K562 (cell line): ENCODE results near the gene GOLGA6B. TPM values are rescaled to one million over a fixed set of nuclear protein-coding genes. Genes with fewer than 3 reads are reported as not detected.

Experiments
- CBX8 ChIP-seq: fragments of 200-600 bp; sonication (generic); IDR thresholded peaks from 2 replicates; pipeline ENCODE4 v1.6.1; 2012; ENCODE audit warnings: borderline replicate concordance, mixed run types, low read depth, mild to moderate bottlenecking, moderate library complexity, mixed read lengths, low read length, control low read depth, inconsistent platforms; ENCODE audit not compliant: poor library complexity, severe bottlenecking; ENCODE audit errors: extremely low read depth
- CREM ChIP-seq: IDR thresholded peaks from 2 replicates; pipeline ENCODE4 v1.6.1; 2014; ENCODE audit warnings: antibody characterized with exemption, low read depth
- ELF1 ChIP-seq: fragments of 200-800 bp; sonication (Bioruptor generic); IDR thresholded peaks from 2 replicates; pipeline ENCODE4 v1.6.1; 2016; ENCODE audit warnings: missing genetic modification characterization, missing compliant biosample characterization
- ETS2 ChIP-seq: IDR thresholded peaks from 2 replicates; pipeline ENCODE4 v1.6.1; 2016; ENCODE audit warnings: borderline replicate concordance, missing genetic modification characterization, mild to moderate bottlenecking, moderate library complexity, missing compliant biosample characterization; ENCODE audit not compliant: poor library complexity, severe bottlenecking
- FOXM1 ChIP-seq, 2 experiments: fragments of 450-650 bp in 1 of 2; sonication (generic) in 1 of 2; formaldehyde crosslinking in 1 of 2; IDR thresholded peaks; 2 replicates each; pipeline versions ENCODE4 v1.6.1 to v1.9.0; 2017 to 2022; ENCODE audit warnings: low read depth in 2 of 2, mild to moderate bottlenecking in 2 of 2, missing genetic modification reagents in 1 of 2, moderate library complexity in 1 of 2
- HDAC6 ChIP-seq: IDR thresholded peaks from 2 replicates; pipeline ENCODE4 v1.6.1; 2012; ENCODE audit warnings: low read depth, mild to moderate bottlenecking, control low read depth, inconsistent platforms, low read length, moderate library complexity
- MCM5 ChIP-seq: fragments of 450-650 bp; IDR thresholded peaks from 2 replicates; pipeline ENCODE4 v1.6.1; 2016; ENCODE audit warnings: low read depth
- RAD21 ChIP-seq, 2 experiments: fragments of 250-450 bp in 1 of 2; fragments of 450-650 bp in 1 of 2; sonication (Bioruptor Pico) in 1 of 2; formaldehyde crosslinking in 1 of 2; IDR thresholded peaks in 1 of 2; conservative IDR thresholded peaks in 1 of 2; 2 replicates each; pipeline versions ENCODE4 v1.4.0 to v1.8.0; 2020 to 2022; ENCODE audit warnings: mild to moderate bottlenecking in 2 of 2, moderate library complexity in 1 of 2
- TRIM25 ChIP-seq: fragments of 450-650 bp; IDR thresholded peaks from 2 replicates; pipeline ENCODE4 v1.7.0; 2016; ENCODE audit warnings: borderline replicate concordance
- VEZF1 ChIP-seq: fragments of 200-800 bp; sonication (Bioruptor generic); IDR thresholded peaks from 2 replicates; pipeline ENCODE4 v1.6.1; 2017; ENCODE audit warnings: missing genetic modification characterization, missing compliant biosample characterization
- XRCC4 ChIP-seq: IDR thresholded peaks from one replicate; pipeline ENCODE4 v1.6.1; 2011; ENCODE audit not compliant: insufficient read depth, insufficient read length; ENCODE audit errors: extremely low read depth
- ZKSCAN8 ChIP-seq: fragments of 200-800 bp; sonication (Bioruptor generic); IDR thresholded peaks from 2 replicates; pipeline ENCODE4 v1.6.1; 2016; ENCODE audit warnings: missing genetic modification characterization, missing compliant biosample characterization
- ZSCAN29 ChIP-seq: fragments of 450-650 bp; IDR thresholded peaks from 2 replicates; pipeline ENCODE4 v1.6.1; 2017
- polyA plus RNA-seq, 8 experiments: library from polyadenylated mRNA; depleted of rRNA in 4 of 8; stranded (reverse) in 5 of 8; unstranded in 3 of 8; fragments of >200 nt; fragmentation: Nextera tagmentation in 2 of 8; fragmentation: Illumina TruSeq in 1 of 8; extraction: Ambion mirVana in 2 of 8; extraction: Trizol in 1 of 8; gene quantifications; 2 replicates each; pipeline versions ENCODE4 v1.2.1 to v1.2.3, GENCODE V29; 2011 to 2014; ENCODE audit warnings: inconsistent platforms in 1 of 8, missing spikeins in 1 of 8
- total RNA-seq, 7 experiments: library from RNA; depleted of rRNA in 6 of 7; stranded (reverse); fragments of >200 nt in 6 of 7; fragmentation: Illumina TruSeq in 2 of 7; extraction: Trizol in 2 of 7; gene quantifications; 2 replicates each; pipeline versions ENCODE4 v1.2.1 to v1.2.3, GENCODE V29; 2011 to 2021; ENCODE audit warnings: low replicate concordance in 1 of 7
- TF ChIP-seq, protein P1 (sequence below): fragments of 450-650 bp; IDR thresholded peaks from 2 replicates; pipeline ENCODE4 v1.6.1; 2016; ENCODE audit warnings: low read depth

GOLGA6B gene
- total and polyA plus RNA-seq, 9 of the 15 experiments (the other 6 are each of a cell fraction or from before 2014, with no cell fraction given): not detected

- no peak for TF ChIP-seq FOXM1 (IDR thresholded peaks at IDR 0.05; ENCODE audit: low read depth)
- TF ChIP-seq FOXM1 (CRISPR knock-in tag; IDR thresholded peaks at IDR 0.05; ENCODE audit: low read depth): no peak
- TF ChIP-seq ZSCAN29: no peak
- TF ChIP-seq, protein P1, sequence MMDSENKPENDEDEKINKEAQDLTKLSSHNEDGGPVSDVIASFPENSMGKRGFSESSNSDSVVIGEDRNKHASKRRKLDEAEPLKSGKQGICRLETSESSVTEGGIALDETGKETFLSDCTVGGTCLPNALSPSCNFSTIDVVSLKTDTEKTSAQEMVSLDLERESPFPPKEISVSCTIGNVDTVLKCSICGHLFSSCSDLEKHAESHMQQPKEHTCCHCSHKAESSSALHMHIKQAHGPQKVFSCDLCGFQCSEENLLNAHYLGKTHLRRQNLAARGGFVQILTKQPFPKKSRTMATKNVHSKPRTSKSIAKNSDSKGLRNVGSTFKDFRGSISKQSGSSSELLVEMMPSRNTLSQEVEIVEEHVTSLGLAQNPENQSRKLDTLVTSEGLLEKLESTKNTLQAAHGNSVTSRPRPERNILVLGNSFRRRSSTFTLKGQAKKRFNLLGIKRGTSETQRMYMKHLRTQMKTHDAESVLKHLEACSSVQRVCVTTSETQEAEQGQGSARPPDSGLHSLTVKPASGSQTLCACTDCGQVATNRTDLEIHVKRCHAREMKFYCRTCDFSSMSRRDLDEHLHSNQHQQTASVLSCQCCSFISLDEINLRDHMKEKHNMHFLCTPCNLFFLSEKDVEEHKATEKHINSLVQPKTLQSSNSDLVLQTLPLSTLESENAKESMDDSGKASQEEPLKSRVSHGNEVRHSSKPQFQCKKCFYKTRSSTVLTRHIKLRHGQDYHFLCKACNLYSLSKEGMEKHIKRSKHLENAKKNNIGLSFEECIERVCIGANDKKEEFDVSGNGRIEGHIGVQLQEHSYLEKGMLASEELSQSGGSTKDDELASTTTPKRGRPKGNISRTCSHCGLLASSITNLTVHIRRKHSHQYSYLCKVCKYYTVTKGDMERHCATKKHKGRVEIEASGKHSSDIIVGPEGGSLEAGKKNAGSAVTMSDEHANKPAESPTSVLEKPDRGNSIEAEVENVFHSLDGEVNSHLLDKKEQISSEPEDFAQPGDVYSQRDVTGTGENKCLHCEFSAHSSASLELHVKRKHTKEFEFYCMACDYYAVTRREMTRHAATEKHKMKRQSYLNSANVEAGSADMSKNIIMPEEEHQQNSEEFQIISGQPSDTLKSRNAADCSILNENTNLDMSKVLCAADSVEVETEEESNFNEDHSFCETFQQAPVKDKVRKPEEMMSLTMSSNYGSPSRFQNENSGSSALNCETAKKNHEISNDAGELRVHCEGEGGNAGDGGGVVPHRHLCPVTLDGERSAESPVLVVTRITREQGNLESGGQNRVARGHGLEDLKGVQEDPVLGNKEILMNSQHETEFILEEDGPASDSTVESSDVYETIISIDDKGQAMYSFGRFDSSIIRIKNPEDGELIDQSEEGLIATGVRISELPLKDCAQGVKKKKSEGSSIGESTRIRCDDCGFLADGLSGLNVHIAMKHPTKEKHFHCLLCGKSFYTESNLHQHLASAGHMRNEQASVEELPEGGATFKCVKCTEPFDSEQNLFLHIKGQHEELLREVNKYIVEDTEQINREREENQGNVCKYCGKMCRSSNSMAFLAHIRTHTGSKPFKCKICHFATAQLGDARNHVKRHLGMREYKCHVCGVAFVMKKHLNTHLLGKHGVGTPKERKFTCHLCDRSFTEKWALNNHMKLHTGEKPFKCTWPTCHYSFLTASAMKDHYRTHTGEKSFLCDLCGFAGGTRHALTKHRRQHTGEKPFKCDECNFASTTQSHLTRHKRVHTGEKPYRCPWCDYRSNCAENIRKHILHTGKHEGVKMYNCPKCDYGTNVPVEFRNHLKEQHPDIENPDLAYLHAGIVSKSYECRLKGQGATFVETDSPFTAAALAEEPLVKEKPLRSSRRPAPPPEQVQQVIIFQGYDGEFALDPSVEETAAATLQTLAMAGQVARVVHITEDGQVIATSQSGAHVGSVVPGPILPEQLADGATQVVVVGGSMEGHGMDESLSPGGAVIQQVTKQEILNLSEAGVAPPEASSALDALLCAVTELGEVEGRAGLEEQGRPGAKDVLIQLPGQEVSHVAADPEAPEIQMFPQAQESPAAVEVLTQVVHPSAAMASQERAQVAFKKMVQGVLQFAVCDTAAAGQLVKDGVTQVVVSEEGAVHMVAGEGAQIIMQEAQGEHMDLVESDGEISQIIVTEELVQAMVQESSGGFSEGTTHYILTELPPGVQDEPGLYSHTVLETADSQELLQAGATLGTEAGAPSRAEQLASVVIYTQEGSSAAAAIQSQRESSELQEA: no peak
- peak; percentile 61 for TF ChIP-seq VEZF1
- no peak for TF ChIP-seq MCM5
- peak; percentile 88 for TF ChIP-seq ELF1 (tag)
- peak; percentile 88 for TF ChIP-seq CREM
- no peak for TF ChIP-seq HDAC6
- TF ChIP-seq XRCC4: no peak
- no peak for TF ChIP-seq ETS2 (tag)
- TF ChIP-seq ZKSCAN8 (CRISPR knock-in tag): no peak
- TF ChIP-seq CBX8: no peak
- TF ChIP-seq RAD21 (CRISPR knock-in tag; conservative IDR thresholded peaks at IDR 0.05 in 1 of 2, IDR thresholded peaks at IDR 0.05 in 1 of 2): no peak
- TF ChIP-seq TRIM25: no peak
Observed at GRCh38 chr15:72685925-72686794, 31.7 kb downstream of the GOLGA6B start, which contains the start of the genes BBS4 and HIGD2B (continued).
